Keratinocyte (primary cell): ENCODE data around the gene NRG3. TPM values are rescaled to one million over a fixed set of nuclear protein-coding genes. Genes with fewer than 3 reads are reported as not detected.
"Not testable (repeated sequence)": the region's sequence is repeated elsewhere in the genome, so short reads cannot be mapped to it uniquely, and the experiment has no call there.

ENCODE experiments used
- DNase-seq: peaks from one replicate; pipeline ENCODE4 v3.0.0-alpha.2; 2011; ENCODE audit warnings: low read depth, missing footprints, low spot score
- FAIRE-seq: peaks from 2 replicates; lab custom pipeline; 2011; peaks lifted over from hg19 to GRCh38; lab: Jason Lieb, UNC
- H2AFZ ChIP-seq: 2 replicates; pipeline ENCODE4 v1.6.0; 2012; ENCODE audit warnings: low read length, control low read depth, inconsistent platforms; ENCODE audit not compliant: control insufficient read depth
- H3K27ac ChIP-seq: 2 replicates; pipeline ENCODE4 v1.5.1; 2011; ENCODE audit warnings: low read length; ENCODE audit not compliant: control insufficient read depth, insufficient read depth
- H3K27me3 ChIP-seq: 3 replicates; pipeline ENCODE4 v1.6.0; 2011; ENCODE audit warnings: low read length; ENCODE audit not compliant: control insufficient read depth, insufficient read depth; ENCODE audit errors: extremely low read depth
- H3K36me3 ChIP-seq, 2 experiments: 2 replicates in 1 of 2; 3 replicates in 1 of 2; pipeline ENCODE4 v1.5.1; 2011; ENCODE audit warnings: low read length in 2 of 2, mild to moderate bottlenecking in 1 of 2; ENCODE audit not compliant: control insufficient read depth in 2 of 2, insufficient read depth in 2 of 2; ENCODE audit errors: extremely low read depth in 1 of 2
- H3K4me1 ChIP-seq: 3 replicates; pipeline ENCODE4 v1.5.1; 2011; ENCODE audit warnings: low read length; ENCODE audit not compliant: control insufficient read depth, insufficient read depth; ENCODE audit errors: extremely low read depth
- H3K4me2 ChIP-seq: 3 replicates; pipeline ENCODE4 v1.6.0; 2011; ENCODE audit warnings: low read depth, low read length; ENCODE audit not compliant: control insufficient read depth, insufficient read depth; ENCODE audit errors: extremely low read depth
- H3K4me3 ChIP-seq, 3 experiments: fragments of 200-600 bp in 1 of 3; sonication (generic) in 1 of 3; 2 replicates in 2 of 3; 3 replicates in 1 of 3; pipeline ENCODE4 v1.5.1; 2011 to 2016; ENCODE audit warnings: low read length in 3 of 3, mild to moderate bottlenecking in 3 of 3, control low read depth in 2 of 3, inconsistent platforms in 1 of 3, low read depth in 1 of 3, mixed read lengths in 1 of 3, mixed run types in 1 of 3, moderate library complexity in 1 of 3; ENCODE audit not compliant: control insufficient read depth in 2 of 3, insufficient read depth in 2 of 3; ENCODE audit errors: extremely low read depth in 1 of 3
- H3K79me2 ChIP-seq: 2 replicates; pipeline ENCODE4 v1.6.0; 2012; ENCODE audit warnings: low read length; ENCODE audit not compliant: control insufficient read depth, insufficient read depth
- H3K9ac ChIP-seq: 3 replicates; pipeline ENCODE4 v1.6.0; 2011; ENCODE audit warnings: low read length; ENCODE audit not compliant: control insufficient read depth, insufficient read depth; ENCODE audit errors: extremely low read depth
- H3K9me1 ChIP-seq: 3 replicates; pipeline ENCODE4 v1.6.0; 2011; ENCODE audit warnings: low read length; ENCODE audit not compliant: control insufficient read depth, insufficient read depth; ENCODE audit errors: extremely low read depth
- H3K9me3 ChIP-seq: 2 replicates; pipeline ENCODE4 v1.5.1; 2012; ENCODE audit warnings: low read depth, low read length; ENCODE audit not compliant: control insufficient read depth
- H4K20me1 ChIP-seq: 3 replicates; pipeline ENCODE4 v1.6.0; 2011; ENCODE audit warnings: low read length; ENCODE audit not compliant: control insufficient read depth, insufficient read depth; ENCODE audit errors: extremely low read depth
- CTCF ChIP-seq, 3 experiments: IDR thresholded peaks in 1 of 3; conservative IDR thresholded peaks in 1 of 3; optimal IDR thresholded peaks in 1 of 3; 2 replicates in 2 of 3; 3 replicates in 1 of 3; pipeline versions ENCODE3 to v1.5.1; 2011; ENCODE audit warnings: low read length in 3 of 3, mild to moderate bottlenecking in 3 of 3, moderate library complexity in 2 of 3, control low read depth in 1 of 3, inconsistent platforms in 1 of 3; ENCODE audit not compliant: insufficient read depth in 2 of 3; ENCODE audit errors: extremely low read depth in 1 of 3
- EZH2 ChIP-seq: IDR thresholded peaks from one replicate; pipeline ENCODE4 v1.6.1; 2012; ENCODE audit warnings: inconsistent platforms, mild to moderate bottlenecking, low read length, moderate library complexity
- dilution Hi-C: fragments of 300-500 bp; cut with MboI; formaldehyde crosslinking; loops from one replicate; pipeline ENCODE4 v1.7.0; 2020; ENCODE audit warnings: low sequenced_read_pairs; ENCODE audit not compliant: extremely low pct_ligation_motif_present
- polyA plus RNA-seq, 5 experiments: library from polyadenylated mRNA; depleted of rRNA in 3 of 5; stranded (reverse) in 3 of 5; stranded (forward) in 1 of 5; unstranded in 1 of 5; fragments of >200 nt; gene quantifications; 1 replicate in 1 of 5; 2 replicates in 3 of 5; 3 replicates in 1 of 5; pipeline versions ENCODE4 v1.2.1 to v1.2.3, GENCODE V29; 2011 to 2012; ENCODE audit warnings: missing spikeins in 2 of 5, low read depth in 1 of 5, low replicate concordance in 1 of 5

NRG3 gene
- polyA plus RNA-seq, 1 donor (not counting 4 experiments of a cell fraction or from before 2014, with no cell fraction given), result not detected

DNA sequence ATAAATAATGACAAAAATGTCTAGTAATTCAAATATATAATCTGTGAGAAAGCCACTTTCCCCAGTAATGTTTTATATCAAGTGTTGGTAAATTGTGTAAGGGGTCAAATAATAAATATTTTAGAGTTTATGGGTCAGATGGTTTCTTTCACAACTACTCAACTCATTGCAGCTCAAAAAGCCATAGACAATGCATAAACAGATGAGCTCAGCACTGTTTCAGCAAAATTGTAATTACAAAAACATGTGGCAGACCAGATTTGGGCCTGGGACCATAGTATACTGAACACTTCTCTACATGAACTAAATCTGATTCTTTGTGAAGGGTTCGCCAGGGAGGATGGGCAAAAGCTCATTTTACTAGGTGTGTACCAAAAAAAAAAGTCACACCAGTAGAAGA lies 460.8 kb downstream of the NRG3 start:
- Histone ChIP-seq H3K27ac (no peak overlapping the region), H3K9me3 (no peaks in the 10 kb centered on the region), H3K4me1 (no peaks in the 10 kb centered on the region), H4K20me1 (no peaks in the 10 kb centered on the region), H3K27me3 (no peaks in the 10 kb centered on the region), H3K9ac (no peak overlapping the region), H3K79me2 (no peaks in the 10 kb centered on the region), H3K4me2 (no peak overlapping the region), H3K4me3 (no peak overlapping the region), H3K9me1 (no peaks in the 10 kb centered on the region), H3K36me3 (no peaks in the 10 kb centered on the region), H2AFZ (no peak overlapping the region)
- dilution Hi-C loops, result no loop called here
- TF ChIP-seq EZH2, result no peak
- no peak for TF ChIP-seq CTCF (optimal IDR thresholded peaks at IDR 0.05 in 1 of 3, IDR thresholded peaks at IDR 0.05 in 1 of 3, conservative IDR thresholded peaks at IDR 0.05 in 1 of 3; ENCODE audit: extremely low read depth in 1 of 3, insufficient read depth in 2 of 3, low read length in 3 of 3)
- DNase-seq (no peak), FAIRE-seq (no peak)

DNA sequence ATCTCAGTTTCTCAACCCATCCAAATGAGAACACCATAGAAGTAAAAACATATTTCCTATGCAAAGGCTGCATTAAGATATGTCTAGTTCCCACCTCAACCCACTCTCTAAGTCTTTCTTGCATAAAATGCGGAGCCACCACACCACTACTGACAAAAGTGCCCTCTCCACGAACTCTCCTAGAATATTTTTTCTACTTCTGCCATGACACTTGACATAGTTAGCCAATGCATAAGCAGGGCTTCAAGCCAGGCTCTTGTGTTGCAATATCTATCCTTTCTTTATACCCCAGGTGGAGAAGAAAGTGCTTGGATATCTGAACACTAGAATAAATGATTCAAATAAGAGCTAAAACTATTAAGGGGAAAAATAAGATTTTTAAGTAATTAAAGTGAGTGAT lies 465.2 kb downstream of the NRG3 start:
- no peak for TF ChIP-seq EZH2
- TF ChIP-seq CTCF (optimal IDR thresholded peaks at IDR 0.05 in 1 of 3, IDR thresholded peaks at IDR 0.05 in 1 of 3, conservative IDR thresholded peaks at IDR 0.05 in 1 of 3; ENCODE audit: extremely low read depth in 1 of 3, insufficient read depth in 2 of 3, low read length in 3 of 3), result no peak
- DNase-seq (no peak), FAIRE-seq (no peak)
- Histone ChIP-seq H3K36me3 (no peaks in the 10 kb centered on the region), H3K9me1 (no peaks in the 10 kb centered on the region), H4K20me1 (no peaks in the 10 kb centered on the region), H3K9me3 (no peaks in the 10 kb centered on the region), H3K4me1 (no peaks in the 10 kb centered on the region), H3K9ac (no peak overlapping the region), H3K4me3 (no peak overlapping the region), H2AFZ (no peak overlapping the region), H3K27ac (no peak overlapping the region), H3K79me2 (no peaks in the 10 kb centered on the region), H3K27me3 (no peaks in the 10 kb centered on the region), H3K4me2 (no peak overlapping the region)
- dilution Hi-C loops, result no loop called here

DNA sequence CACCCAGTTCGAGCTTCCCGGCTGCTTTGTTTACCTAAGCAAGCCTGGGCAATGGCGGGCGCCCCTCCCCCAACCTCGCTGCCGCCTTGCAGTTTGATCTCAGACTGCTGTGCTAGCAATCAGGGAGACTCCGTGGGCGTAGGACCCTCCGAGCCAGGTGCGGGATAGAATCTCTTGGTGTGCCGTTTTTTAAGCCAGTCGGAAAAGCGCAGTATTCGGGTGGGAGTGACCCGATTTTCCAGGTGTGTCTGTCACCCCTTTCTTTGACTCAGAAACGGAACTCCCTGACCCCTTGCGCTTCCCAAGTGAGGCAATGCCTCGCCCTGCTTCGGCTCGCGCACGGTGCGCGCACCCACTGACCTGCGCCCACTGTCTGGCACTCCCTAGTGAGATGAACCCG lies 474.6 kb downstream of the NRG3 start:
- H3K36me3 ChIP-seq, H3K9me1 ChIP-seq, H3K27me3 ChIP-seq, H3K4me2 ChIP-seq, H3K27ac ChIP-seq, H3K4me1 ChIP-seq, DNase-seq, FAIRE-seq, H4K20me1 ChIP-seq, H3K9me3 ChIP-seq, dilution Hi-C loops, H3K4me3 ChIP-seq, H3K79me2 ChIP-seq, H2AFZ ChIP-seq, H3K9ac ChIP-seq: not testable (repeated sequence)
